ENCODE data around the gene TMEM182.
A peak's percentile ranks its signal among the peaks of the same experiment; 100 is the strongest.

The TMEM182 gene

GRCh38 chr2:102761763-102762162 is at the start of gene TMEM182:
TMEM182 (plus strand) TSS chr2:102762031; CDS start chr2:102762218, 187 bp downstream.
- DNase-seq (ENCODE audit: insufficient read length, low spot score): no peak
- FAIRE-seq: no peak
- no peak for TF ChIP-seq POLR2A (IDR thresholded peaks at IDR 0.05; ENCODE audit: low read depth, low read length)

- DNase-seq (ENCODE audit: insufficient read length, low spot score): peak; percentile 29
- FAIRE-seq: peak; percentile 27
- no peak for TF ChIP-seq POLR2A (IDR thresholded peaks at IDR 0.05; ENCODE audit: low read depth, low read length)
These were observed 44.4 kb upstream of the TMEM182 start for GRCh38 chr2:102717308-102718018.

- DNase-seq (ENCODE audit: insufficient read length, low spot score) (no peak), FAIRE-seq (no peak)
- no peak for TF ChIP-seq POLR2A (IDR thresholded peaks at IDR 0.05; ENCODE audit: low read depth, low read length)
These were observed 43.2 kb upstream of the TMEM182 start for GRCh38 chr2:102718387-102719316.

GRCh38 chr2:102724016-102724490 is 37.8 kb upstream of the TMEM182 start:
- no peak for DNase-seq (ENCODE audit: insufficient read length, low spot score)
- FAIRE-seq: no peak
- no peak for TF ChIP-seq POLR2A (IDR thresholded peaks at IDR 0.05; ENCODE audit: low read depth, low read length)

GRCh38 chr2:102724553-102724952 is 37.3 kb upstream of the TMEM182 start:
- no peak for TF ChIP-seq POLR2A (IDR thresholded peaks at IDR 0.05; ENCODE audit: low read depth, low read length)
- FAIRE-seq: no peak

GRCh38 chr2:102726128-102727087 is 35.4 kb upstream of the TMEM182 start:
- DNase-seq (ENCODE audit: insufficient read length, low spot score) (no peak), FAIRE-seq (no peak)
- TF ChIP-seq POLR2A (IDR thresholded peaks at IDR 0.05; ENCODE audit: low read depth, low read length): no peak

More at GRCh38 chr2:102724553-102724952, 37.3 kb upstream of the TMEM182 start:
- DNase-seq (ENCODE audit: insufficient read length, low spot score): no peak

GRCh38 chr2:102735416-102736109 is 26.3 kb upstream of the TMEM182 start:
- TF ChIP-seq POLR2A (IDR thresholded peaks at IDR 0.05; ENCODE audit: low read depth, low read length): no peak
- no peak for DNase-seq (ENCODE audit: insufficient read length, low spot score)
- no peak for FAIRE-seq

- no peak for FAIRE-seq
- TF ChIP-seq POLR2A (IDR thresholded peaks at IDR 0.05; ENCODE audit: low read depth, low read length): no peak
- no peak for DNase-seq (ENCODE audit: insufficient read length, low spot score)
These were observed 25.8 kb upstream of the TMEM182 start for GRCh38 chr2:102736110-102736409.

- peak; percentile 88 for TF ChIP-seq POLR2A (IDR thresholded peaks at IDR 0.05; ENCODE audit: low read depth, low read length)
- FAIRE-seq (no peak), DNase-seq (ENCODE audit: insufficient read length, low spot score) (peak; percentile 76)
These were observed 25.1 kb upstream of the TMEM182 start for GRCh38 chr2:102736410-102737409.

GRCh38 chr2:102737431-102737830 is 24.4 kb upstream of the TMEM182 start:
- no peak for TF ChIP-seq POLR2A (IDR thresholded peaks at IDR 0.05; ENCODE audit: low read depth, low read length)
- no peak for DNase-seq (ENCODE audit: insufficient read length, low spot score)
- FAIRE-seq: no peak

GRCh38 chr2:102743259-102743658 is 18.6 kb upstream of the TMEM182 start:
- no peak for TF ChIP-seq POLR2A (IDR thresholded peaks at IDR 0.05; ENCODE audit: low read depth, low read length)
- FAIRE-seq: no peak
- no peak for DNase-seq (ENCODE audit: insufficient read length, low spot score)

GRCh38 chr2:102748107-102748506 is 13.7 kb upstream of the TMEM182 start:
- FAIRE-seq: no peak

More at GRCh38 chr2:102748107-102748506, 13.7 kb upstream of the TMEM182 start:
- no peak for DNase-seq (ENCODE audit: insufficient read length, low spot score)
- no peak for TF ChIP-seq POLR2A (IDR thresholded peaks at IDR 0.05; ENCODE audit: low read depth, low read length)
